Left ventricle myocardium inferior (tissue), 1 donor: ENCODE measurements around the gene ADGRG1. TPM values are rescaled to one million over a fixed set of nuclear protein-coding genes. Genes with fewer than 3 reads are reported as not detected.

ENCODE experiments used
- DNase-seq: peaks from one replicate; pipeline ENCODE4 v3.0.0-alpha.2; 2020
- H3K27ac ChIP-seq: fragments of 200-600 bp; replicated peaks from 2 replicates; pipeline ENCODE4 v1.8.0; 2021
- H3K27me3 ChIP-seq: fragments of 200-600 bp; 2 replicates; pipeline ENCODE4 v1.8.0; 2021; ENCODE audit warnings: low read depth
- H3K36me3 ChIP-seq: fragments of 200-600 bp; 2 replicates; pipeline ENCODE4 v1.8.0; 2021
- H3K4me1 ChIP-seq: fragments of 200-600 bp; 2 replicates; pipeline ENCODE4 v1.8.0; 2021
- H3K4me3 ChIP-seq: fragments of 200-600 bp; 2 replicates; pipeline ENCODE4 v1.8.0; 2021; ENCODE audit warnings: mild to moderate bottlenecking, moderate library complexity
- H3K9me3 ChIP-seq: fragments of 200-600 bp; replicated peaks from 2 replicates; pipeline ENCODE4 v1.8.0; 2021
- intact Hi-C: fragments of 100-400 bp; cut with micrococcal nuclease; formaldehyde crosslinking; loops from one replicate; pipeline ENCODE4 v1.11.0; 2022
- total RNA-seq: library from RNA; stranded (reverse); fragmentation: NEBNext Ultra II Directional; extraction: Animal tissue kit (Norgen Biotek cat#: 25700); gene quantifications from one replicate; pipeline ENCODE4 v1.2.1, GENCODE V29; 2021
- TF ChIP-seq, protein P1 (sequence below): fragments of 200-600 bp; IDR thresholded peaks from 2 replicates; pipeline ENCODE4 v1.8.0; 2021; ENCODE audit warnings: antibody characterized with exemption, mild to moderate bottlenecking, borderline replicate concordance
- donor health status: DM: no; HTN: yes; CAD: no; lungs with severe emphysema.

ADGRG1 gene
- total RNA-seq, 1 donor from 2014 or later, result 21.3 TPM

DNA sequence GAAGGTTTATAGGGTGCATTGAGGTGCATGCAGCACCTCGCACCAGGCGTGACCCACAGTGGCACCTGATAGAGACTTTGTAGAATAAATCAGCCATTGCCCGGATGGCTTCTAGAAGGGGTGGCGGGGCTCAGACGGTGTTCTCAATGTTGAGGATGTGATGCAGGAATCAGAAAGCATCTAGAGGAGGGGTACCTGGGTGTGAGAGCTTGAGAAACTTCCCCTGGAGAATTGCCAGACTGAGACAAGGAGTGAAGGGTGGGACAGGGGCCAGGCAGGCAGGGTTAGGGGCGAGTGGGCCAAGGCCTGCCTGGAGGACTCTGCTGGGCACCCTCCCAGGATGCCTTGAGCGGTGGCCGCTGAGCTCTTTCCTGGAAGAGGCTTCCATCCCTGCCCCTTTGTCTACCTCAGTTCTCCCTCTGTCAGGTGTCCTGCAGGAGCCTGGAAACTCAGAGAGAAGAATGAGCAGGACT is 9.3 kb upstream of the ADGRG1 start:
- no peak overlapping the region for H3K4me3 ChIP-seq
- H3K27ac ChIP-seq, result no peak overlapping the region
- no peak for DNase-seq
- TF ChIP-seq, protein P1, sequence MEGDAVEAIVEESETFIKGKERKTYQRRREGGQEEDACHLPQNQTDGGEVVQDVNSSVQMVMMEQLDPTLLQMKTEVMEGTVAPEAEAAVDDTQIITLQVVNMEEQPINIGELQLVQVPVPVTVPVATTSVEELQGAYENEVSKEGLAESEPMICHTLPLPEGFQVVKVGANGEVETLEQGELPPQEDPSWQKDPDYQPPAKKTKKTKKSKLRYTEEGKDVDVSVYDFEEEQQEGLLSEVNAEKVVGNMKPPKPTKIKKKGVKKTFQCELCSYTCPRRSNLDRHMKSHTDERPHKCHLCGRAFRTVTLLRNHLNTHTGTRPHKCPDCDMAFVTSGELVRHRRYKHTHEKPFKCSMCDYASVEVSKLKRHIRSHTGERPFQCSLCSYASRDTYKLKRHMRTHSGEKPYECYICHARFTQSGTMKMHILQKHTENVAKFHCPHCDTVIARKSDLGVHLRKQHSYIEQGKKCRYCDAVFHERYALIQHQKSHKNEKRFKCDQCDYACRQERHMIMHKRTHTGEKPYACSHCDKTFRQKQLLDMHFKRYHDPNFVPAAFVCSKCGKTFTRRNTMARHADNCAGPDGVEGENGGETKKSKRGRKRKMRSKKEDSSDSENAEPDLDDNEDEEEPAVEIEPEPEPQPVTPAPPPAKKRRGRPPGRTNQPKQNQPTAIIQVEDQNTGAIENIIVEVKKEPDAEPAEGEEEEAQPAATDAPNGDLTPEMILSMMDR, result no peak
- no peaks in the 10 kb centered on the region for H3K36me3 ChIP-seq
- intact Hi-C loops, result no loop called here
- no peaks in the 10 kb centered on the region for H3K27me3 ChIP-seq
- H3K4me1 ChIP-seq, result peaks cover 11% of the 10 kb centered on the region
- no peaks in the 10 kb centered on the region for H3K9me3 ChIP-seq

- H3K4me3 ChIP-seq, result no peak overlapping the region
- H3K9me3 ChIP-seq, result no peaks in the 10 kb centered on the region
- DNase-seq, result no peak
- H3K4me1 ChIP-seq, result peaks cover 17% of the 10 kb centered on the region
- H3K36me3 ChIP-seq, result no peaks in the 10 kb centered on the region
- TF ChIP-seq, protein P1, result no peak
- H3K27ac ChIP-seq, result no peak overlapping the region
- intact Hi-C loops, result no loop called here
- H3K27me3 ChIP-seq, result no peaks in the 10 kb centered on the region
Measured at GRCh38 chr16:57619606-57620334, 8.7 kb upstream of the ADGRG1 start.

- Histone ChIP-seq H3K36me3 (no peaks in the 10 kb centered on the region), H3K27ac (no peak overlapping the region), H3K4me1 (peaks cover 23% of the 10 kb centered on the region), H3K27me3 (no peaks in the 10 kb centered on the region), H3K9me3 (no peaks in the 10 kb centered on the region), H3K4me3 (no peak overlapping the region)
- DNase-seq, result no peak
- intact Hi-C loops, result no loop called here
- TF ChIP-seq, protein P1, result no peak
Measured at GRCh38 chr16:57620335-57621231, 7.8 kb upstream of the ADGRG1 start.

DNA sequence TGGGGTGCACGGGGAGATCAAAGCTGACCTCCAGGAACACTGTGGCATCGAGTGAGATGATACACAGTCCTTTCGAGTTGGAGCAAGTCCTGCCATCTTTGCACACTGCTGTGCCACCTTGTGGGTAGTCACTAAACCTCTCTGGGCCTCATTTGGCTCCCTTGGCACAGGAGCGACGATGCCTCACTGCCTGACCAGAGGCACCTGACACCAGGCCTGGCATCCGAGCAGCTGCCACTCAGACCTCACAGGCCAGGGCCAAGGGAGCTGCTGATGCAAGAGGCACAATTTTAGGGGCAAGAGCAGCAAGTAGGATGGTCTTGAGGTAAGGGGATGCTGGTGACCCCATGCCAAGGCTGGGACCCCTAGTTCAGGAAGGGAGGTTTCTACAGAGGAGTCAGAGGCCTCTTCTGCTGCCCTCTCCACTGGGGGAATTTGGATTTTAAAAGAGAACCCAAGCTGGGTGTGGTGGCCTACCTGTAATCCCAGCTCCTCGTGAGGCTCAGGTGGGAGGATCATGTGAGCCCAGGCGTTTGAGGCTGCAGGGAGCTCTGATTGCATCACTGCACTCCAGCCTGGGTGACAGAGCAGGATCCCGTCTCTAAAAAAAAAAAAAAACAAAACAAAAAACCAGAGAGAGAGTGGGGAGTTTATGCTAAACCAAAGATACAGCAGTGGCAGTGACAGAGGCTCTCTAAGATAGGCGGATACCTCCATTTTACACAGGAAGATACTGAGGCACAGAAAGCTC is 6.7 kb upstream of the ADGRG1 start:
- H3K4me3 ChIP-seq, result no peak overlapping the region
- H3K9me3 ChIP-seq, result no peaks in the 10 kb centered on the region
- no peak overlapping the region for H3K27ac ChIP-seq
- TF ChIP-seq, protein P1, result no peak
- H3K4me1 ChIP-seq, result peaks cover 23% of the 10 kb centered on the region
- no peak for DNase-seq
- no peaks in the 10 kb centered on the region for H3K27me3 ChIP-seq
- H3K36me3 ChIP-seq, result no peaks in the 10 kb centered on the region
- intact Hi-C loops, result no loop called here
